Right renal cortex interstitium (tissue), 3 donors: ENCODE data around the gene ACBD4. TPM values are rescaled to one million over a fixed set of nuclear protein-coding genes. Genes with fewer than 3 reads are reported as not detected.

ENCODE experiments used
- DNase-seq, 3 donors: peaks; one replicate each; pipeline ENCODE4 v3.0.0-alpha.2; 2013; ENCODE audit warnings: low read depth in 3 of 3, low spot score in 2 of 3
- polyA plus RNA-seq, 3 donors: library from polyadenylated mRNA; unstranded; fragments of 120-200 nt; gene quantifications; one replicate each; pipeline ENCODE4 v1.2.1, GENCODE V29; 2013; ENCODE audit not compliant: insufficient read length in 3 of 3

Gene ACBD4
- polyA plus RNA-seq, 3 donors, result 10.5 to 11.5 (median 10.8) TPM

- no peak for DNase-seq
Observed at GRCh38 chr17:45104029-45104428, 31.5 kb upstream of the ACBD4 start.

GRCh38 chr17:45104497-45104896, 31.0 kb upstream of the ACBD4 start:
- no peak for DNase-seq

GRCh38 chr17:45104907-45105624, 30.4 kb upstream of the ACBD4 start:
- no peak for DNase-seq

DNA sequence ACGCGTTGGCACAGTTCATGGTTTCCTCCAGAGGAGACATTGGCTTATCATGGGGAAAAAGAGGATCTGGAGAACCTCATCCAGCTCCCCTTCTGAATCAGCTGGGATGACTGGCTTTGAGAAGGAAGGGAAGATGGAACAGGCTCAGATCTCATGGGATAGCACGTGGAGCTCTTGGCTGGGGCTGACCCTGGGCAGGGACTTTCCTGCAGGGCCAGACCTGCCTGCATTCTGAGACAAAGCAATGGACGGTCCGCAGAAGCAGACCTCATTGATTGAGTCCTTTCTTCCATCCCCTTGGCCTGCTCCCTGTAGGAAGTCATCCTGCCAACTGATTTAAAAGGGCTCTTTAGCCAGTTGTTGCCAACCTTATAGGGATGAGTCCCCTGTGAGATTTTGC, 29.4 kb upstream of the ACBD4 start:
- no peak for DNase-seq

- no peak for DNase-seq
Observed at GRCh38 chr17:45106582-45106981, 28.9 kb upstream of the ACBD4 start.

- DNase-seq, result no peak
Observed at GRCh38 chr17:45107293-45108010, 28.0 kb upstream of the ACBD4 start.

DNA sequence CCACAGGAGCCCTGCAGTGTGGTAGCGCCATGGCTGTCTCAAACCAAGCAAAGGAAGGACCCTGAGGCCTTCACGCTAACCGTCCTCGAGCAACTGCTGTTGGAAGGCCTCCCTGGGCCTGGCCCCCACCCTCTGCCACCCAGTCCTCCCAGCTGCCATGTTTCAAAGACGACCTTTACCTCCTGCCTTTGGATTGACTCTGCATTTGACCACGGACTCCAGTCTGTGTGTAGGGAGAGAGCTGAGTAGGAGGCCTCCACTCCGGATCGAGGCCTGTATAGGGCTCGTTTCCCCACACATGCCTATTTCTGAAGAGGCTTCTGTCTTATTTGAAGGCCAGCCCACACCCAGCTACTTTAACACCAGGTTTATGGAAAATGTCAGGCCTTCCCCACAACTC, 27.4 kb upstream of the ACBD4 start:
- DNase-seq, result no peak

GRCh38 chr17:45108595-45109521, 26.6 kb upstream of the ACBD4 start:
- no peak for DNase-seq

GRCh38 chr17:45110676-45111611, 24.5 kb upstream of the ACBD4 start:
- no peak for DNase-seq

DNA sequence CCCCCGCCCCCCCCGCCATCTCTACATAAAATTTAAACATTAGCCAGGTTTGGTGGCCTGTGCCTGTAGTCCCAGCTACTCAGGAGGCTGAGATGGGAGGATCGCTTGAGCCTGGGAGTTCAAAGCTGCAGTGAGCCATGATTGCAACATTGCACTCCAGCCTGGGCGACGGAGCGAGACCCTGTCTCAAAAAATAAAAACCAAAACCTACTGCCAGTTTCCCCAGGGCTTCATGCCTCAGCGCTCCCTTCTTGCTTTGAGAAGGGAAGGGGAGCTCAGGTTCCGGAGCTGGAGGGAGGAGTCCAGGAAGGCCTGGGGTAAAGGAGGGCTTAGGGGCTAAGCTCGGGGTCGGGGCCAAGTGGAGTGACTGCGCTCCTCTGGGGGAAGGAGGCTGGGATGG, 23.6 kb upstream of the ACBD4 start:
- DNase-seq, result no peak

DNA sequence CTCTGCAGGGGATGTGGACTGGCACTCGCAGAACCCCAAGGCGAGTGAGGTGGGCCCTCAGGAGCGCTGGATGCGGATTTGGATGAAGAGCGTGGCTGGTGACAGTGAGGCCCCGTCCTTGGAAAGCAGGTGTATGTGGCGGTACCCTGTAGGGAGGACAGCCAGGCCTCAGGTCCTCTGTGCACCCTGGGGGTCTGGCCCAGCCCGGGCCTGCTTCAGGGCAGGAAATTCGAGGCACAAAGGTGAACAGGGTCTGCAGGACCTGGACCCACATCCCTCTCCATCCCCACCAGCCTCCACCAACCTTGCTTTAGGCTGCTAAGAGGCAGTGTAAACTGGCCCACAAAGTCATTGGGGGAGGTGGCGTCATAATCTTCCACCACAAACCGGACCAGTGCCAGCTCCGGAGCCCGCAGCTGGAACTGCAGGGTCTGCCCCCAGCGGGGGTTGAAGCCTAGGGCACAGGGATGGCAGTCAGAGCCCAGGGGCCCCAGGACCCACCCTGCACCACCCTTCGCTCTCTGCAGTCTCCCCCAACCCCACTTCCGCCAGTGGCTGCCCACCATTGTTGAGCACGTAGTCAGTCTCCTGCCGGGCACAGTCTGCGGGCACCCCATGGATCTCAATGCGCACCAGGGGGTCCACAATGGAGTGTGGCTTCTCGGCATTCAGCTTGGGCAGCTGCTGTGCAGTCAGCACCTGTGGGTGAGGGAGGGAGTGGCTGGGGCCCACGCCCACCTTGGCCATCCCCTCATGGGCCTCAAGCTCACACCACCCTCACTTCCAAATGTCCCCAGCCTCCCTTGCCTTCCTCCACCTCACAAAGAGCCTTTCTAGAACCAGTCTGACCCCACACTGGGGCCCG, 22.7 kb upstream of the ACBD4 start:
- DNase-seq, result no peak

GRCh38 chr17:45113424-45113754, 22.1 kb upstream of the ACBD4 start:
- DNase-seq, result no peak

DNA sequence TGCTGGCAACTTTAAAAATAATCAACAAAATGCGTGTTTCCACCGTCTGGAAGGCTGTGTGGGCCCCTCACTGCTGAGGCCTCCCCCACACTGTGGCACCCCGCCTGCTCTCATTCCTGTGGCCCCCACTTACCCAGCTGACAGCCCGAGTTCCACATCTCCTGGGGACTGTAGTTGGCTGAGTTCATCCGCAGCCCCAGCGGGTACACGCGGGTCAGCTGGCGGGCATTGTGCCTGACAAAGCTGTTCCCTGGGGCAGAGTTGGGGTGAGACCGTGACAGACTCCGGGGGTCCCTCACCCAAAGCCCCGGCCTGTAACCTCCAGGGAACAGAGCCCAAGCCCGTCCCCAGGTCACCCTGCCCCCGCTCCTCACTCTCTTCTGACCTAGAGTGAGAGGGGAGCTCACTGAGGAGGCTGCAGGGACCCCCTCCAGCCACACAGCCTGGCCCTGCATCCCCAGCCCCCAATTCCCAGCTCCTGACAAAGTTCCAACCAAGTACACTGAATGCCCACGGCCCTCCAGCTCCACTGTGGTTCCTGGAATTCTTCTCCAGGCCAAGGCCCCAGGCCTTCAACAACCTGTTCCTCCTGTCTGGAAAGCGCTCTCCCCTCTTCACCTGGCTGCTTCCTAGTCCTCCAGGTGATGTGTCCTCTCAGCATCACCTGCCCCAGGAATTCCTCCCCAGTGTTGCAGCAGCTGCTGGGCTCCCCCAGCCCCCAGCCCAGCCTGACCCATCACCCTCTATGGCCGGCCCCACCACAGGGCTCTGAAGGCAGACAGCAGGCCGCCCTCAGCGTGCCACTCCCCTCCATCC, 21.2 kb upstream of the ACBD4 start:
- no peak for DNase-seq

DNA sequence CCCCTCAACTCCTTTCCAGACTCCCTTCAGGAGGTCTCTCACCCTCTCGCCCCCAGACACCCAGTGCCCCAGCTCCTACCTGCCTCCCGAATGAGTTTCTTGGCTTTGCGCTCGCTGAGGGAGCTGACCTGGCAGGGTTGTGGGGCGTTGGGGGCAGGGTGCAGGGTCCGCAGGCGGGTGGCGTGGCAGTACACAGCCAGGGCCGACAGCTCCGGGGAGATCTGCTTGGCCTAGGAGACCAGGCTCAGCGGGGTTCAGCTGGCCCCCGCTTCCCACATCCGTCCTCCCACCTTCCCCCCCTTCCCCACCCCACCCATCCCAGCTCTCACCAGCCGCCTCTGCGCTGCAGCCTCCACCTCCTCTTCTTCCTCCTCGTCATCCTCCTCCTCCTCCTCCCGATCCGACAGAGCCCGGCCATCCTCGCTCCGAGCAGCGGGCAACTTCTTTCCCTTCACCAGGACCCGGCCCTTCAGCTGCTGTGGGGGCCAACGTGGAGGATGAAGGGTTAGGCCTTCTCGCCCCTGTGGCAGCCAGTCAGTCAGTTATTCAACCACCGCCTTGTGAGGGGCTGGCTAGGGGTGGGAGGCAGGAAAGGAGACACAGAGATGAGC, 20.4 kb upstream of the ACBD4 start:
- DNase-seq, result no peak

- no peak for DNase-seq
Observed at GRCh38 chr17:45115871-45116270, 19.6 kb upstream of the ACBD4 start.

- no peak for DNase-seq
Observed at GRCh38 chr17:45116434-45117016, 19.0 kb upstream of the ACBD4 start.

GRCh38 chr17:45117334-45117733, 18.2 kb upstream of the ACBD4 start:
- no peak for DNase-seq
